ENCODE data around the gene DUXB.

DNA sequence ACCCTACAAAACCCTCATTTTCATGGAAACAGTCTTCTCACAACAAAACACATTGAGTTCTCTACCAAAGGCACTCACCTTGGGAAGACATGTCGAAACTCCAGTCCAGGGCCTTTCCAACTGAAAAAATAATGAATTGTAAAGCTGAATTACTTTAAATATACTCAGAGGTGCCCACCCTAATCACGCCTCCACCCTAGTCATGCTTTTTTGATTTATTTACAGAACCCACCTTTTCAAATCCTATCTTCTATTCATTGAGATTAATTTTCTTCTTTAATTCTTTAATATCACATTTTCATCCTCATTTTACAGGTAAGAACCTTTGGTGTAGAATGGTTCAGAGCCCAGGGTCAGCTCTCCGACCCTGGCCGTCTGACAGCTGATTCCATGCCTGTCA, 24.4 kb downstream of the DUXB start, which contains the start of gene CPHXL2:
- TF ChIP-seq, protein P1, sequence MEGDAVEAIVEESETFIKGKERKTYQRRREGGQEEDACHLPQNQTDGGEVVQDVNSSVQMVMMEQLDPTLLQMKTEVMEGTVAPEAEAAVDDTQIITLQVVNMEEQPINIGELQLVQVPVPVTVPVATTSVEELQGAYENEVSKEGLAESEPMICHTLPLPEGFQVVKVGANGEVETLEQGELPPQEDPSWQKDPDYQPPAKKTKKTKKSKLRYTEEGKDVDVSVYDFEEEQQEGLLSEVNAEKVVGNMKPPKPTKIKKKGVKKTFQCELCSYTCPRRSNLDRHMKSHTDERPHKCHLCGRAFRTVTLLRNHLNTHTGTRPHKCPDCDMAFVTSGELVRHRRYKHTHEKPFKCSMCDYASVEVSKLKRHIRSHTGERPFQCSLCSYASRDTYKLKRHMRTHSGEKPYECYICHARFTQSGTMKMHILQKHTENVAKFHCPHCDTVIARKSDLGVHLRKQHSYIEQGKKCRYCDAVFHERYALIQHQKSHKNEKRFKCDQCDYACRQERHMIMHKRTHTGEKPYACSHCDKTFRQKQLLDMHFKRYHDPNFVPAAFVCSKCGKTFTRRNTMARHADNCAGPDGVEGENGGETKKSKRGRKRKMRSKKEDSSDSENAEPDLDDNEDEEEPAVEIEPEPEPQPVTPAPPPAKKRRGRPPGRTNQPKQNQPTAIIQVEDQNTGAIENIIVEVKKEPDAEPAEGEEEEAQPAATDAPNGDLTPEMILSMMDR (conservative IDR thresholded peaks at IDR 0.05; ENCODE audit: low read length), result no peak
- TF ChIP-seq EZH2phosphoT487 (IDR thresholded peaks at IDR 0.05; ENCODE audit: borderline replicate concordance, low read depth, low read length), result no peak

Measured in OCI-LY7 (cell line).